GM12864 (cell line): ENCODE data around the gene CTSO.
"Not testable (repeated sequence)": the region's sequence is repeated elsewhere in the genome, so short reads cannot be mapped to it uniquely, and the experiment has no call there.

Experiments
- DNase-seq: peaks from one replicate; pipeline ENCODE4 v3.0.0-alpha.2; 2011; ENCODE audit warnings: low read depth
- H3K4me3 ChIP-seq: 2 replicates; pipeline ENCODE4 v1.5.1; 2011; ENCODE audit warnings: mild to moderate bottlenecking, low read depth, low read length, control low read depth
- TF ChIP-seq, protein P1 (sequence below): IDR thresholded peaks from 2 replicates; pipeline ENCODE4 v1.5.1; 2011; ENCODE audit warnings: low read depth, mild to moderate bottlenecking, moderate library complexity, low read length, control low read depth, inconsistent platforms; ENCODE audit errors: missing control alignments

The CTSO gene

DNA sequence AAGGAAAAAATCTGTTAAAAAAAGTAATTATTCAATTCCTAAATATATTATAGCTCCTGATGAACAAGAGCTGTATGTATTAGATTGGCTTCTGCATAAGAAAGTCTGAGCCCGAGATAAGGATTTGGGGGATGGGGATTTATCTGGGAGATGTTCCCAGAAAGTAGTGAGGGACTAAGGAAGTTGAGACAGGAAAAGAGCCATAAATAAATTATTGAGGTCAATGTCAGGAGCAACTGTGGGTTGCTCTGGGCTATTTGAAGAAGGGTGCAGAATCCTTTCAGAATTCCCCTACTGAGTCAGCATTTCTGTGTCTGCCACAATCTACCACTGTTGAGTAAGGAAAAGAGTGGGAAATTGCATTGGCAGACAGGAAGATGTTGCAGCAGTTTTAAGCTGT lies 53.3 kb downstream of the CTSO start:
- DNase-seq: no peak
- TF ChIP-seq, protein P1, sequence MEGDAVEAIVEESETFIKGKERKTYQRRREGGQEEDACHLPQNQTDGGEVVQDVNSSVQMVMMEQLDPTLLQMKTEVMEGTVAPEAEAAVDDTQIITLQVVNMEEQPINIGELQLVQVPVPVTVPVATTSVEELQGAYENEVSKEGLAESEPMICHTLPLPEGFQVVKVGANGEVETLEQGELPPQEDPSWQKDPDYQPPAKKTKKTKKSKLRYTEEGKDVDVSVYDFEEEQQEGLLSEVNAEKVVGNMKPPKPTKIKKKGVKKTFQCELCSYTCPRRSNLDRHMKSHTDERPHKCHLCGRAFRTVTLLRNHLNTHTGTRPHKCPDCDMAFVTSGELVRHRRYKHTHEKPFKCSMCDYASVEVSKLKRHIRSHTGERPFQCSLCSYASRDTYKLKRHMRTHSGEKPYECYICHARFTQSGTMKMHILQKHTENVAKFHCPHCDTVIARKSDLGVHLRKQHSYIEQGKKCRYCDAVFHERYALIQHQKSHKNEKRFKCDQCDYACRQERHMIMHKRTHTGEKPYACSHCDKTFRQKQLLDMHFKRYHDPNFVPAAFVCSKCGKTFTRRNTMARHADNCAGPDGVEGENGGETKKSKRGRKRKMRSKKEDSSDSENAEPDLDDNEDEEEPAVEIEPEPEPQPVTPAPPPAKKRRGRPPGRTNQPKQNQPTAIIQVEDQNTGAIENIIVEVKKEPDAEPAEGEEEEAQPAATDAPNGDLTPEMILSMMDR: no peak
- no peak overlapping the region for H3K4me3 ChIP-seq

DNA sequence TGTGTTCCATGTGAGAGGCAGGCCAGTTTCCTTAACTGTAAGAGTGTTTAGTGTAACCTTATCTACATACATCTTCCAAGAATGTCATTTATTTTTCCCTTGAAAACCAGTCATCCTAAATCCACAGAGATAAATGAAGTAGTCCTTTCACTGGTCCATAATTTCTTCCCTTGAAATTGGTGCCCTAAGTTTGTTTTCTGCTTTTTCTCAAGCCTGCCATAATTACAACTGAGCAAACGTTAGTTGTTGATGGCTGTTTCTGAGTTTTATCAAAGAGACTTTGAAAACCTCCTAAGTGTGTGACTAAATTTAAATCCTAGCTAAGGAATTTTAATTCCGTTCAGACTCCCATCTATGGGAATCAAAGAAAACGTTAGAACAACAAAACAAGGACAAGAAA lies 53.8 kb downstream of the CTSO start:
- DNase-seq: no peak
- TF ChIP-seq, protein P1: no peak
- no peak overlapping the region for H3K4me3 ChIP-seq

DNA sequence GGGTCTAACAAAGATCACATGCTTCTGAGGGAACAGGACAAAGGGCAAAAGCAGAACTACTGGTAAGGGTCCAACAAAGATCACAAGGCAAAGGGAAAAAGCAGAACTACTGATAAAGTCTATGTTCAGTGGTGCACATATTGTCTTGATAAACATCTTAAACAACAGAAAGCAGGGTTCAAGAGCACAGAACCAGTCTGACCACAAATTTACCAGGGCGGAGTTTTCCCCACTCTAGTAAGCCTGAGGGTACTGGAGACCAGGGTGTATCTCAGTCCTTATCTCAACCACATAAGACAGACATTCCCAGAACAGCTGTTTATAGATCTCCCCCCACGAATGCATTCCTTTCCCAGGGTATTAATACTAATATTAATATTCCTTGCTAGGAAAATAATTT lies 55.3 kb downstream of the CTSO start:
- DNase-seq, H3K4me3 ChIP-seq: not testable (repeated sequence)

DNA sequence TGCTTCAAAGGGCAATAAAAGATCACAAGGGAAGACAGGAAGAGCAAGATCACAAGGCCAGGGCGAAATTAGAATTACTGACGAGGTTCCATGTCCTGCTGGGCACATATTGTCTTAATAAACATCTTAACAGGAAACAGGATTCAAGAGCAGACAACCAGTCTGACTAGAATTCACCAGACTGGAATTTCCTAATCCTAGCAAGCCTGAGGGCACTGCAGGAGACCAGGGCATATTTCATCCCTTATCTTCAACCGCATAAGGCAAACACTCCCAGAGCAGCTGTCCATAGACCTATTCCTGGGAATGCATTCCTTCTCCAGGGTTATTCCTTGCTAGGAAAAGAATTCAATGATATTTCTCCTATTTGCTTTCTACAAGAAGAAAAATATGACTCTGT lies 62.6 kb downstream of the CTSO start:
- no peak for DNase-seq
- H3K4me3 ChIP-seq: no peak overlapping the region
- TF ChIP-seq, protein P1: no peak

DNA sequence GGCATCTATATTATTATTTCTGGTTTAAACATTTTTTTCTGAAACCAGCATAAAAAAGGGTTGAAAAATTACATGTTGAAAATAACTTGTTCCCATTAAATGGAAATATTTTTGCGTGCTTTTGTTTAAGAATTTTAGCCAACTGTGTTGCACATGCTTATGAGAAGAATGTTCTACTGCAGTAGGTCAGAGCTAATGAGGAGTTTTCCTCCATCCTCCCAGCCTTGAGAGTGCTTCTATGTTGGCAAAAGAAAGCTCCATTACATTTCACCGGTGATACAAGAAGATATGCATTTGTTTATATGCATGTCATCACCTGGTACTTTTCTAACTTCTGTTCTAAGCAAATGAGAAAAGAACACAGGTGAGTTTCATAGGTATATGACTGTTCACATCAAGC lies 63.7 kb downstream of the CTSO start:
- TF ChIP-seq, protein P1: no peak
- no peak overlapping the region for H3K4me3 ChIP-seq
- DNase-seq: no peak

DNA sequence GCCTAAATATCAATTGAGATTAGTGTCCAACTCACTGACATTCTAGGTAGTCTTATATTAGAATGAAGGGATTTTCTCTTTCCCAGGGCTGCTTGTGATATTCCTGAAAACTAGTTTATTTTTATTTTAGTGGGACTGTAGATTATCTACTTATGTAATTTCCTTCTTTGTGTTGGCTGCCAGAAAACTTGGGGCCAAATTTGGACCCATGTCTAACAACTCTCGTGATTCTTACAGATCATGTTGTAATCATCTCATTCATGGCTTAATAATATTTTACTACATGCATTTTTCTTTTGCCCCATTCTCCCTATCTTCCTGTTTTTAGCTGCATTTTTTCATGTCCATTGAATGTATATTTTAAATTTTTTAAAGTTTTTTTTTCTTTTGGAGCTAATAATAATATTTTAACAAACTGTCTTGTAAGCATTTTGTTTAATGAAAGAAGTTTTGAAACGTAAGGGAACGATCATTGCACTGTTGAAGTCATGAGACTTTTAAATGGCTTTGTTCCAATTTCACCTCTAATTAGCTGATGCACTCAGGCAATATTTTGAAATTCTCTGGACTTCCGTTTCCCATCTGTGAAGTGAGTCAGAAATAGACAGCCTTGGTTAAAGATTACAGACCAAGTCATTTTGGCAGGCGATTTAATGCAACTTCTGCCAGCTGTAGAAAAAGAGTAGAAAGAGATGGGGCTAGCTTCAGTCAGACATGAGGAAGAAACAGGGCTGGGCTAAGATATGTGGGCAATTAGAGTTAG lies 64.5 kb downstream of the CTSO start:
- TF ChIP-seq, protein P1: no peak
- DNase-seq: no peak
- no peak overlapping the region for H3K4me3 ChIP-seq

DNA sequence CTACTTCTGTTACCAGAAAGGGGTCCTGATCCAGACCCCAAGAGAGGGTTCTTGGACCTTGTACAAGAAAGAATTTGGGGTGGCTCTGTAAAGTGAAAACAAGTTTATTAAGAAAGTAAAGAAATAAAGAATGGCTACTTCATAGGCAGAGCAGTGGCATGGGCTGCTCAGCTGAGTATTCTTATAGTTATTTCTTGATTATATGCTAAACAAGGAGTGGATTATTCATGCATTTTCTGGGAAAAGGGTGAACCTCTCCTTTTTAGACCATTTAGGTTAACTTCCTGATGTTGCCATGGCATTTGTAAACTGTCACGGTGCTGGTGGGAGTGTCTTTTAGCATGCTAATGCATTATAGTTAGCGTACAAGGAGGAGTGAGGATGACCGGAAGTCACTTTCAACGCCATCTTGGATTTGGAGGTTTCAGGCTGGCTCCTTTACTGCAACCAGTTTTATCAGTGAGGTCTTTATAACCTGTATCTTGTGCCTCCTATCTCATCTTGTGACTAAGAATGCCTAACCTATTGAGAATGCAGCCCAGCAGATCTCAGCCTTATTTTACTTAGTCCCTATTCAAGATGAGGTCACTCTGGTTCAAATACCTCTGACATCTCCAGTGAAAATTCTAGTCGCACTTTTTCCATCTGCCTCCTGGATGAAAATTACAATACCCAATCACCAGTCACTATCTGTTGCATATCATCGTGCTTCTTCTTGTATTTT lies 65.7 kb downstream of the CTSO start:
- TF ChIP-seq, protein P1: no peak
- H3K4me3 ChIP-seq: no peak overlapping the region
- DNase-seq: no peak
